Effector CD8-positive, alpha-beta T cell (primary cell): ENCODE results near the gene IL1F10.

Experiments used
- DNase-seq: peaks from one replicate; lab custom pipeline; 2025; lab: John Stamatoyannopoulos, UW

IL1F10 gene

DNA sequence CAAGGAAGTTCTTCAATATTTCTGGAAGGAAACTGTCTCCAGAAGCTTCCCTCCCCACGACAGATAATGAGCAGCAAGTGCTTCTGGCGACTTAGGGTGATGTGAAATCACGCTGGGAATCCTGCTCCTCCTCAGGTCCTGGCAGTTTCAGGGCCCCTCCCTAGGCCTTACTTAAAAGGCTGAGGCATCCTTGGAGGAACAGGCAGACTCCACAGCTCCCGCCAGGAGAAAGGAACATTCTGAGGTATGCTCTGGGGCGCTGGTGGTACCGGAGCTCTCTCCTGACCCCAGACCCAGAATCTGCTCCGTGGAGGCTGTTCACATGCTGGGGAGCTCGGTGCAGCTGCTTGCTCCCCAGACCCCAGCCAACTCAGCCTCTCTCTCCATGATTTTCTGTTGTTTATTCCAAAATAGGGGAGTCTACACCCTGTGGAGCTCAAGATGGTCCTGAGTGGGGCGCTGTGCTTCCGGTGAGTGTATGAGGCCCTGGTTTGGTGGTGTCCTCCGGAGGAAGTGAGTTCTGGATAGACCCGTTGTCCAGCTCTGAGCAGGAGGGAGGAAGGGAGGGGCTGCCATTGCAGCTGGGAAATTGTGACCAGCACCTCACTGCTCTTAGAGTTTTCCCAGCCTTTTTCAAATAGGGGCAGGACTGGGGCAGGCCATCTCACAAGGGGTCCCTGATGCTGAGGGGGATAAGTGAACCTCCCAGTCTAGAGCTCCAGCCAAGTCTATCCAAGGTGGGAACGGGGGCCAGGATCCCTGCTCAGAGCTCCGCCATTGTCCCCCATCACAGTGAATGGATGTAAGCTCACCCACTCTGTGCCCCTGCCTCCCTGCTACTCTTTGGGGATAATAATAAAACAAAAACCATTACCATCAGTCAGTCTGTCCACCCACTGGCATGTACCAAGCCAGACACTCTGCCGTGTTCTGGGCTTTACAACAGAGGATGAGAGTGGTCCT is 8.5 kb upstream of the IL1F10 start, which contains the start of gene IL36RN:
TSS of gene IL36RN (plus strand) at position 201 of the 963 bp plus-strand sequence. CDS start at position 442, 241 bp downstream.
- no peak for DNase-seq

DNA sequence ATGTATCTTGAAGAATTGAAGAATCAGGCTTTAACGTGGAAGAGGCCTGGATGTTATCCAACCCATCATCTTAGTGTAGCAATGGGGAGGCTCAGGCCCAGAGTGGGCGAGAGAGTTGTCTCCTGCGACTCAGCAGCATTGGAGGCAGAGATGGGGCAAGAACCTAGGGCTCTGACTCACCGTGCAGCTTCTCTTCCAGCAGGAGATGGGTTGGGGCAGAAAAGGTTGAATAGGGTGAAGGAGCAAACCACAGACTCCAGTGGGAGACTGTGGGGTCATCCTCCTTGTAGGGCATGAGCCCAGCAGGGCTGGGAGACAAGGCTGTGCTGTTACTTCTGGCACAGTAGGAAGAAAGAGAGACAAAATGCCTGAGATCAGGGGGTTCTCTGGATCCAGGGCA is 7.4 kb upstream of the IL1F10 start:
- no peak for DNase-seq

DNA sequence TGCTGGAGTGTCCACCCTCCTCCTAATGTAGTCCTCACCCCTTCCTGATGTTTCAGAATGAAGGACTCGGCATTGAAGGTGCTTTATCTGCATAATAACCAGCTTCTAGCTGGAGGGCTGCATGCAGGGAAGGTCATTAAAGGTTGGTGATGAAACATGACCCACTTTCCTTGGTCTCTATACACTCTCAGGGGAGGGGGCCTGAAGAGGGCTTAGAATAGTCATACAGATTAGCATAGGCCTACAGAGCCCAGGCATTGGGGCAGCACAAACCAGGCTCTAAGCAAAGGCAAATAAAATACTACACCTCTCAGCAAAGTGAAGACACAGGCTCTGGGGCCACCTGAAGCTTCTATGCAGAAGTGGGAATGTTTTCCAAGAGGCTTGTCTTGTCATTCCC is 7.0 kb upstream of the IL1F10 start:
- no peak for DNase-seq

DNA sequence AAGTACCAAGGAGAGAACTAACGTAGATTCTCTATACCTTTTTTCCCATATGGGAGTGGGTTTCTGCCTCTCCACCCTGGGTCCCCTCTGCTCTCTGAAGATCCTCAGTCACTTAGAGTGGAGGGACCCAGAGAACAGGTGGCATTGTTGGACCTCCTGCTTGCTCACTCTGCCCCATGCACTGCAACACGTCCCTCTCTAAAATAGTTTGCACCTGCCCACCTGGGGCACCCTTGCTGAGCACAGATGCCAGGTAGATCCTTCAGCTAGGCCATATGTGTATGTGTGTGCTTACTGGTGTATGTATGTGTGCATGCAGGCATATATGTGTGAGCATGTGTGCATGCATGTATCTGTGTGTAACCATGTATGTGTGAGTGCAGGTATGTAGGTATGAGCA is 6.5 kb upstream of the IL1F10 start:
- DNase-seq = no peak

DNA sequence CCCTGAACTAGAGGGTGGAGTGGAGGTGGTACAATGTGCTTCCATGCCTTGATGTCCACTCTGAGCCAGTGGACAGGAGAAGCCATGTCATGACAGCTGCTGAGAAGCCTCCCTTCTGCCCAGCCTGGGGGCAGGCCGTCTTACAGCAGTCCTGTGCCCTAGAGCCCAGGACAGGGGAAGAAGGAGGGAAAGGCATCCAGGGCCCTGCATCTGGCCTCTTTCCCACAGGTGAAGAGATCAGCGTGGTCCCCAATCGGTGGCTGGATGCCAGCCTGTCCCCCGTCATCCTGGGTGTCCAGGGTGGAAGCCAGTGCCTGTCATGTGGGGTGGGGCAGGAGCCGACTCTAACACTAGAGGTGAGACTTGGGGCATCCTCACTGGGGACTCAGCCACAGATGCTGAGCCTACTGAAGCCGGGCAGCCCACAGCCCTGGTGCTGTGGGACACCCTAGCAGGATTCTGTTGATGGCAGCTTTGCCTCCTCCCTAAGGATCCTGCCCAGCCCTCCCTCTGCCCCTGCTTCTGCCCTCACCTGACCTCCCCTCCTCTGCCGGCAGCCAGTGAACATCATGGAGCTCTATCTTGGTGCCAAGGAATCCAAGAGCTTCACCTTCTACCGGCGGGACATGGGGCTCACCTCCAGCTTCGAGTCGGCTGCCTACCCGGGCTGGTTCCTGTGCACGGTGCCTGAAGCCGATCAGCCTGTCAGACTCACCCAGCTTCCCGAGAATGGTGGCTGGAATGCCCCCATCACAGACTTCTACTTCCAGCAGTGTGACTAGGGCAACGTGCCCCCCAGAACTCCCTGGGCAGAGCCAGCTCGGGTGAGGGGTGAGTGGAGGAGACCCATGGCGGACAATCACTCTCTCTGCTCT is 5.6 kb upstream of the IL1F10 start:
- no peak for DNase-seq

DNA sequence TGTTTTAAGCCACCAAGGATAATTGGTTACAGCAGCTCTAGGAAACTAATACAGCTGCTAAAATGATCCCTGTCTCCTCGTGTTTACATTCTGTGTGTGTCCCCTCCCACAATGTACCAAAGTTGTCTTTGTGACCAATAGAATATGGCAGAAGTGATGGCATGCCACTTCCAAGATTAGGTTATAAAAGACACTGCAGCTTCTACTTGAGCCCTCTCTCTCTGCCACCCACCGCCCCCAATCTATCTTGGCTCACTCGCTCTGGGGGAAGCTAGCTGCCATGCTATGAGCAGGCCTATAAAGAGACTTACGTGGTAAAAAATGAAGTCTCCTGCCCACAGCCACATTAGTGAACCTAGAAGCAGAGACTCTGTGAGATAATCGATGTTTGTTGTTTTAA is 3.5 kb upstream of the IL1F10 start:
- DNase-seq = no peak

DNA sequence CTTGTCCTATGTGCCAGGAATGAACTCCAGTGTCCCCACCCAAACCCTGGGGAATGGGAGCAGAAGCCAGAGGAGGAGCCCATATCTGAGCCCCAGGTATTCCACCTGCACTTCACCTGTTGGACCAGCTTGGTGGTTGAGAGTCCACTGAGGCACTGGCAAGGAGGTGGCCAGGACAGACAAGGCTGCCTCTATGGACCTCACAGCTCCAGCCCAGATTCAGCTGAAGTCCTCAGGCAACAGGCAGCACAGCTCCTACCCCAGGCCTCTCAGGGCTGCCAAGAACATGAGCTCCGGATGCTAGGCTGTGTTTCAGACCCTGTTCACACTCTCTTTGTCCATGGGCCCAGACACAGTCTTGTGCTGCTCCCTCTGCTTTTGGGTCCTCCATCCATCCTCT is 2.9 kb upstream of the IL1F10 start:
- no peak for DNase-seq

DNA sequence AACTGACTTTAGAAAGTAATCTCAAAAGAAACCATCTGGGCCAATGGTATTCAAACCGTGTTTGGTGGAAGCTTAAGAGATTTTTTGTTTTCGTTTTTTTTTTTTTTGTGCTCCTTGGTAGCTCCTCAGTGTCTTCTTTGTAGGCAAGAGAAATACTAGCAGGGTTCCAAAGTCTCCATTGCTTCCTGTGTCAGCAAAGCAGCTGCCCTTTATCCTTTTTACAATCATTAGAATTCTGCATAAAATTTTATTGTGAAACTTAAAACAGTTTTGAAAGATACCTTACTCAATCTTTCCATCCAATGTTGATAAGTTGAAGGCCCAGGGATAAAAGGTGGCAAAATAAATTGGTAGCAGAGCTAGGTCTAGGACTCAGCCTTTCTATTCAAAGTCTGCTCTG is 479 bp downstream of the IL1F10 start:
- no peak for DNase-seq

DNA sequence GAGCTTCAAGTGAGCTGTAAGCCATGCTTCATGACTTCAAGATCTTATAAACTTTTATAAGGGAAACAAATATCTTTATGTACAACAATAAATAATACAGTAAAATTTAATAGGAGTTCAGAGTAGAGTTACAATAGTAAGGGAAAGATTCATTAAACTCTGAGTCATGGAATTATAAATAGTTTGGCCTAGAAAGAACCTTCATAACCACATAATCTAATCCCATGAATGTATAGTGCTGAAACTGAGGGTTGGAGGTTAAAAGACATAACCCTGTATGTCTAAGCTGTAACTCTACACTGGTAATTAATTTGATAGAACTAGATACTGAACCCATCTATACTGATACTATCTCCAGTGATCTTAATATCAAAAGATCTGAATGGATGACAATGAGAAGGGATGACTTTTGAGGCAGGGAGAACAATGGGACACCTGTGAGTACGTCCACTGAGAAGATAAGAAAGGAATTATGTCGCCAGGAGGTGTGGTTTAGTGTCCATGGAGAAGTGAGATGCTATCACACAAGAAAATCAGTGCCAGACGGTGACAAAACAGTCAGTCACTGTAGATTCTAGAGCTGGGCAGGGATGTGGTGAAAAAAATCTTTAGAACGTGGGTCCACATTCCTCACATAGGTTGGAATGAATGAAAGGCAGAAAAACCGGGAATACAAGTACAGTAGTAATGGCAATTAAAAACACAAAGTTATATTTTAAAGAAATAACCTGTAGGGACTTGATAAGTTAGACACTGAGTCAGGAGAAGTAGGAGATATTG is 1.1 kb downstream of the IL1F10 start:
- no peak for DNase-seq

DNA sequence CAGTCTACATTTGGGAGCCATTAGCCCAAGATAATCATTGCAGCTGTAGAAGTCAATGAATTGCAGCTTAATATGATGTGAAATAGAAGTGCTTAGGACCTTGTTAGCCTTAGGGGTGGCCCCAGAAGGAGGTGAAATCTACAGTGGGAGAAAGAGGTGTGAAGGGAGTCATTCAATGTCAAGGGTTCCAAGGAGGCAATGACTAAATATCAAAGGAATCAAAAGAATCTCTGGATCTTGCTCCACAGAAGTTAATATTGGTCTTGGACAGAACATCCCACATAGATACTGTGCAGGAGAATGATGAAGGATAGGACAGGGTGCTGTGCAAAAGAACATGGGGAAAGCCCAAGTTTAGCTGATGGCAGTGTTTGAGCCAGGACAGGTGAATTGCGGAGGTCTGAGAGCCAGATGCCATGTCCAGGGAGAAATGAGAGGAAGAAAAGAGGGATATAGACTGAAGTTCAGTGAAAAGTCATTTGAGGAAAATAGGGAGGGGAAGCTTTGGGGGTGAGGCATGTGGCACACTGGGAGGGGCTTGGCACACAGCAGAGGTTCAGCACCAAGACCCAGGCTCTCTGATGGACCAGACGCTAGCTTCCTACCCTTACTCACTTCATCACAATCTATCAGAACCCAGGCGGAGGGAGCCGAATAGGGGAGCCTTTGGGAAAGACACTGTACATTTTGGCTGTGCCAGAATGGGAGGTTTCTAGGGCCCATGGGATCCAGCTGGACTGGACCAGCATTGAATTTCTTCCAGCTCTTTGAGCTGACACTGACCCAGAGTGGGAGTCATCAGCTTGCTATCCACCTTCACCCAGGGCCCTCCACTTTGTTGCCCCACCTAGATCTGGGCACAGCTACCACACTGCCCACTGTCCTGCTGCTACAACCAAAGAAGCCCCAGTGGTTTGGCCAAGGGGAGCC is 2.2 kb downstream of the IL1F10 start:
- DNase-seq = no peak

DNA sequence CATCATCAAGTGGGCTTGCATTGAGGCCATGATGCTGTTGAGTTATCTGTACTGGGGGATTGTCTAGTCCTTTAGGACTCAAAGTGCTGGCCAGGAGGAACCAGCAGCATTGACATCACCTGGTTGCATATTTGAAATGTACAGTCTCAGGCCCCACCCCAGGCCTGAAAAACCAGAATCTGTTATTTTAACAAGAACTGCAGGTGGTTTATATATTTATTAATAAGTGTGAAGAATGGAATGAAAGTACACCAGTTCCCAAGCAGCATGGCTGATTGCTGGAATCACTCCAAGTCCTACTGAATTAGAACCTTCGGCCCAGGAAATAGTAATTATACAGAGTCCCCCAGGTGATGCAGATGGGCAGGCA is 2.8 kb downstream of the IL1F10 start:
- no peak for DNase-seq

DNA sequence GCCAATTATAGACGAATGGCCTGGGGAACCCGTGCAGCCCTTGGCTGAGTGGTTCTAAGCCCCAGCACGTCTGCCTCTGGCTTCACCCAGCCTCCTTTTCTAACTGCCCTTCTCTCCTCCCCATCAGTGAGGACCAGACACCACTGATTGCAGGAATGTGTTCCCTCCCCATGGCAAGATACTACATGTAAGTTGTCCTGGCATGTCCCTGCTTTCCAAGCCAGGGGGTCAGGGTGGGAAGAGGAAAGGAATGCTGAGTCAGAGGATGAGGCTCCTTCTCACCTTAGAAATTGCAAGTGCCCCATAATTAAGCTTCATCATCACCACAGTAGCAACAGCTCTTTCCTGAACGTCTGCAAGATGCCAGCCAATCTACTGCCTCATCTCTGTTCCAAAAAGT is 4.8 kb downstream of the IL1F10 start:
- DNase-seq = no peak

DNA sequence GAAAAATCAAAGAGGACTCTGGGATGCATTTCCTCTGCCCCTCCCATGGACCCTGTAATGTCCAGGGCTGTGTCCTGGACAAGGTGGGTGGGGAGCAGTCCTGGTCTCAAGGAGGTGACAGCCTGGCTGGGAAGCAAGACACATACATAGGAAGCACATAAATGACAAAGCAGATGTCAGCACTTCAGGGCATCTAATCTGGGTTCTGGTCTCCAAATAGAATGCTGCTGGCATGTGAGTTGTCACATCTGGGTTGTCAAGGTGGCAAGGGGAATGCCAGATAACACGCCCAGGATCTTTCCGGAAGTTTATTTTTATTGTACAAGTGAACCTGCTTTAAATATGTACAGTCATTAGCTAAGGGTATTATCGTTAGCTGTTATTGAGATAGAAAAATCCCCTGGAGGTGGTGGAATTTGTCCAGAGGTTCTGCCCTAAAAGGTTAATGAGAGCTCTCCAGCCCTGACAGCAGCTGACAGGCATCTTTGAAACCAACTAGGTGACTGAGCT is 5.6 kb downstream of the IL1F10 start:
- DNase-seq = no peak

DNA sequence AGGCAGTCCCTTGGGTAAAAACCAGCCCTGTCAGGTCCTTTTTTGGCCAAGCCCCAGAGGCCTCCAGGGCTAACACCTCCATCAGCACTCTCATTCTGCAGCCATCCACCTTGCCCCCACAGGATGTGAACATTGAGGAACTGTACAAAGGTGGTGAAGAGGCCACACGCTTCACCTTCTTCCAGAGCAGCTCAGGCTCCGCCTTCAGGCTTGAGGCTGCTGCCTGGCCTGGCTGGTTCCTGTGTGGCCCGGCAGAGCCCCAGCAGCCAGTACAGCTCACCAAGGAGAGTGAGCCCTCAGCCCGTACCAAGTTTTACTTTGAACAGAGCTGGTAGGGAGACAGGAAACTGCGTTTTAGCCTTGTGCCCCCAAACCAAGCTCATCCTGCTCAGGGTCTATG is 7.3 kb downstream of the IL1F10 start:
- DNase-seq = no peak

DNA sequence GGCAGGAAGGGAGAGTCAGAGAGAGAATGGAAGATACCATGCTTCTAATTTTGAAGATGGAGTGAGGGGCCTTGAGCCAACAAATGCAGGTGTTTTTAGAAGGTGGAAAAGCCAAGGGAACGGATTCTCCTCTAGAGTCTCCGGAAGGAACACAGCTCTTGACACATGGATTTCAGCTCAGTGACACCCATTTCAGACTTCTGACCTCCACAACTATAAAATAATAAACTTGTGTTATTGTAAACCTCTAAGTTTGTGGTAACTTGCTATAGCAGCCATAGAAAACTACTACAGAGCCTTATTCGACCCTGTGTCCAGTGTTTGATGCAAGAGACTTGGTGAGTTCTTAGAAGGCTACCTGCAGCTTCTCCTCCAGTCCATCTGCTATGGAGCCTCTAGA is 7.8 kb downstream of the IL1F10 start:
- DNase-seq = no peak

DNA sequence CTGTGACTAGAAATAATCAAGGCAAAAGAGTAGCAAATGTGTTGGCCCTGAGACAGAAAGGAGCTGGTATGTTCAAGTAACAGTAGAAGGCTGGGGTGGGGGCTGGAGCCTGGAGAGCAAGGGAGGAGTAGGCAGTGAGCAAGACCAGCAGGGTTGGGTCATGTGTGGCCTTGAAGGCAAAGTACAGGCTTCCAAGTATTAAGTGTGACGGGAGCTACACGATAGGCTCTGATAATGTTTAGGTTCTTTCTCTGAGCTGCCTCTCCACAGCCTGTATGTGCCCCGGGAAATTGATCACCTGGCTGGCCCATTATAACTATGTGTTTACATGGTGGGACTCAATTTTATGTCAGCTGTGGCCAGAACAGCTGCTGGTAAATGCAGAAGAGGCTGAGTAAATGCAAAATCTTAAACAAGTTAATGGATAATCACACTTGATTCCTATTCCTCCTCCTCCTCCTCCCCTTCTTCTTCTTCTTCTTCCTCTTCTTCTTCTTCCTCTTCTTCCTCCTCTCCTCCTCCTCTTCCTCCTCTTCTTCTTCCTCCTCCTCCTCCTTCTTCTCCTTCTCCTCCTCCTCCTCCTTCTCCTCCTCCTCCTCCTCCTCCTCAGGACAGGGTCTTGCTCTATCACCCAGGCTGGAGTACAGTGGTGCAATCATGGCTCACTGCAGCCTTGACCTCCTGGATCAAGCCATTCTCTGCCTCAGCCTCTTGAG is 9.3 kb downstream of the IL1F10 start:
- no peak for DNase-seq

DNA sequence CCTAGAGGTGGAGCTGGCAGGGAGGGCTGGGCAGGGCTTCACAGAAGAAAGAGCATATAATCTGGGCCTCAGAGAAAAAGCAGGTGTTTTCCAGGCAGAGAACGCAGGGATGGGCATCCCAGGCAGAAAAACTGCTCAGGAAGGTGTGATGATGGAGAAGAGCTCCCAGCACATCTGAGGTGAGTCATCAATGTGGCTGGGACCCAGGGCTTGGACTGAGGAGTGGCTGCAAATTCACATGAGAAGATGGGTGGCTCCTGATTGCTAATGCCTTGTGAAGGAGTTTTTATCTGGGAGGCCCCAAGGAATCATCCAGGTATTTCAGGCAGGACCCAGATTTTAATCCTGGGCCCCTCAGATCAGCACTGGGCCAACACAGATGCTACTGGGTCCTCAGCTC is 10.2 kb downstream of the IL1F10 start:
- no peak for DNase-seq

DNA sequence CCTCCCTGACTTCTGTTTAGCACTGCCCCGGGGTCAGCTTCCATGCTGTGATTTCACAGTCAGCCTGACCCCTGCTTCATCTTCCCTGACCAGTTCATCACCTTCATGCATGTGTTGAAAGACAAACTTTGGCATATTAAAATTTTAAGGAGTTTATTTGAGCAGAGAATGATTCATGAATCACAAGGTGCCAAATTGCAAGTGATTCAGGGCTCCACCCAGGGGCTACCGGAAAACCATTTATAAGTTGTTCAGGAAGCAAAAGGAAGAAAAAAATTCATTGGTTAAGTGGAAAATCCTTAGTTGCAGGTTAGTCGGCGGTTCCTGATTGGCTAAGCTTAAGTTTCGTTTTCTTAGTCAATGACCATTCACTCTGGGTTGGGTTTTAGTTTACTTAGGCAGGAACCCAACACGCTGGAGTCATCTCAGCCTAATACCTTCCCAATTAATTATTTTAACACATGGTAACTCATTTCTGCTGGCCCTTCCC is 10.6 kb downstream of the IL1F10 start:
- DNase-seq = no peak

DNA sequence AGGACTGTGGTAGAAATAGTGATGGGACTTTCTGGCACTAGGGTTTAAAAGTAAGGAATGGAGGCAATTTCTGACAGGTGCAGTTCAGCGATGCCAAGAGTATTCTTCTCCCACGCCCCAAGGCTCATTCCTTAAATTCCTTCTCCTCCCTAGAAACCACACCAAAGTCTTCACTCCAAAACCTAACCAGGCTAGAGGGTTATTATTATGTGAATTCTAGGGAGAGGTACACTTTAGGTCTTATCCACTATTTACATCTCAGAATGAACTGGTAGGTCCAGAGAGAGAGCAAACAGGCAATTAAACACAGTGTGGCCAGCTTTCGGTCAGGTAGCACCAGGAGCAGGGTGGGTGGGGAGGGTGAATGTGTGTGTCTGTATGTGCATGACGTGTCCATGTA is 11.4 kb downstream of the IL1F10 start:
- no peak for DNase-seq

DNA sequence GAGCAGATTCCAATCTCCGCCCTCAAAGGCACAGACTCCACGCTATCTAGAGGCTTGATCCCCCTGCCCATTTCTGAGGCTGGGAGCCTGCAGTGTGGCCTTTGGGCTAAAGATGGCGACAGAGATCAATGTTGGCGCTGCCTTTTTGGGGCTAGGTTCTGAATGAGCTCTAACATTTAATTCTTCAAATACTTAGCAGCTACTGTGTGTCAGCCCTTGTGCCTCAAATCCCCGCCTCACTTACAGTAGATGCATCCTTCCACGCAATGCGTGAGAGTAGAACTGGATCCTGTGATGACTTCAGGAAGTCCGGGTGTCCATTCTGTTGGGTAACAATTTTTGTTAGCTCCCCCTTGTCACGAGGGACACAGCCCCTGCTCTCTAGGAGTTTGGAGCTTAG is 12.4 kb downstream of the IL1F10 start:
- DNase-seq = no peak
